ENCODE measurements around the gene TSPO.

TSPO gene

GRCh38 chr22:43147821-43148220 lies 3.5 kb upstream of the TSPO start:
- no peak for TF ChIP-seq CTCF (IDR thresholded peaks at IDR 0.05; ENCODE audit: low read depth, low read length, missing control alignments)
- H3K4me3 ChIP-seq (replicated peaks; ENCODE audit: low read depth, low read length), result no peak overlapping the region
- no peak for DNase-seq (ENCODE audit: extremely low read depth, low read depth)

- no peak for DNase-seq (ENCODE audit: extremely low read depth, low read depth)
- no peak for TF ChIP-seq CTCF (IDR thresholded peaks at IDR 0.05; ENCODE audit: low read depth, low read length, missing control alignments)
- H3K4me3 ChIP-seq (replicated peaks; ENCODE audit: low read depth, low read length), result no peak overlapping the region
Observed at GRCh38 chr22:43148581-43148980, 2.8 kb upstream of the TSPO start.

GRCh38 chr22:43150731-43151206 lies 590 bp upstream of the TSPO start:
- TF ChIP-seq CTCF (IDR thresholded peaks at IDR 0.05; ENCODE audit: low read depth, low read length, missing control alignments), result no peak
- DNase-seq (ENCODE audit: extremely low read depth, low read depth), result no peak
- peak overlapping the region; percentile 90 for H3K4me3 ChIP-seq (replicated peaks; ENCODE audit: low read depth, low read length)

GRCh38 chr22:43152003-43152356 lies 621 bp downstream of the TSPO start:
- peak overlapping the region; percentile 90 for H3K4me3 ChIP-seq (replicated peaks; ENCODE audit: low read depth, low read length)

GRCh38 chr22:43152357-43153071 lies 1.2 kb downstream of the TSPO start:
- TF ChIP-seq CTCF (IDR thresholded peaks at IDR 0.05; ENCODE audit: low read depth, low read length, missing control alignments), result no peak
- peak overlapping the region; percentile 90 for H3K4me3 ChIP-seq (replicated peaks; ENCODE audit: low read depth, low read length)

More at GRCh38 chr22:43152003-43152356, 621 bp downstream of the TSPO start:
- no peak for TF ChIP-seq CTCF (IDR thresholded peaks at IDR 0.05; ENCODE audit: low read depth, low read length, missing control alignments)
- DNase-seq (ENCODE audit: extremely low read depth, low read depth), result no peak

GRCh38 chr22:43153899-43154298 lies 2.5 kb downstream of the TSPO start:
- peak overlapping the region; percentile 24 for H3K4me3 ChIP-seq (replicated peaks; ENCODE audit: low read depth, low read length)
- no peak for DNase-seq (ENCODE audit: extremely low read depth, low read depth)
- TF ChIP-seq CTCF (IDR thresholded peaks at IDR 0.05; ENCODE audit: low read depth, low read length, missing control alignments), result no peak

More at GRCh38 chr22:43152357-43153071, 1.2 kb downstream of the TSPO start:
- DNase-seq (ENCODE audit: extremely low read depth, low read depth), result no peak
